Measurements from ENCODE around the gene ADAM17. TPM values are rescaled to one million over a fixed set of nuclear protein-coding genes. Genes with fewer than 3 reads are reported as not detected.

ADAM17 gene
- total and polyA plus RNA-seq, 2 of the 13 experiments (the other 11 are each of a cell fraction or from before 2014, with no cell fraction given) = 6.5 to 33.4 TPM

DNA sequence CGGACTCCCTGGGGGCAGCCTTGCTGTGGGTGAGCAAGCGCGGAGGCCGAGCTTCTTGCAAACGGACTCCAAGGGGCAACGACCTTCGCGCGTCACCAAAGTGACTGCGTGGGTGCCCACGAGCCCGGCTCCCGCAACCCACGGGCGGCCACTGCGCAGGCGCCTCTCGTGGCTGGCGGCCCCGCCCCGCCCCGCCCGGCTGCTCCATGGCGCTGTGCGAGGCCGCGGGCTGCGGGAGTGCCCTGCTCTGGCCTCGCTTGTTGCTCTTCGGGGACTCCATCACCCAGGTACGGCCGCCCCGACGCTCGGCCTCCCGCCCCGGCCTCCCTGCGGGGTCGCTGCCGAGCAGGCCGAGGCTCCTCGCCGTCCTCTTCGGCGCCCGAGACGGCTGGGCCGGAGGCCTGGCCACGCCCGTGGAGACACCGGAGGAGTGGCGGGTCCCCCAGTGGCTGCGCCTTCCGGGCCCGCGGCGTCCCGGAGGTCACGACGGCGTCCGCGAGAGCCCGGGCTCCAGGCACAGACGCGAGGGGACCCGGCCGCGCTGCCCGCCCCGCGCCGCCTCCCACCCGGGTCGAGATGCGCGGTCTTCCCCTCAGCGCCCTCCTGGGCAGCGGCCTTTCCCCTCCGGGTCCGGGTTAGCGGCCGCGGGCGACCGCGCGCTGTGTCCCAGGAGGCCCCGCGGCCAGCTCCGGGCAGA is 81.1 kb downstream of the ADAM17 start, which contains the start of gene IAH1 (continued):
- TF ChIP-seq ZNF564 (CRISPR knock-in tag; IDR thresholded peaks at IDR 0.05) (peak; percentile 64; the same call in 1 of the 2 replicates), AGO2 (optimal IDR thresholded peaks at IDR 0.05; ENCODE audit: low read depth, low read length) (peak; percentile 20), ZNF672 (CRISPR knock-in tag; IDR thresholded peaks at IDR 0.05) (no peak), MAFF (IDR thresholded peaks at IDR 0.05; ENCODE audit: low read depth, low read length) (no peak), CHCHD3 (CRISPR knock-in tag; IDR thresholded peaks at IDR 0.05) (0 out of 2 replicates have a peak, but pooled peaks have one; percentile 28), SYNCRIP (IDR thresholded peaks at IDR 0.05; ENCODE audit: insufficient read depth, low read depth, low read length) (no peak), HMGA1 (CRISPR knock-in tag; conservative IDR thresholded peaks at IDR 0.05) (no peak), YEATS4 (CRISPR knock-in tag; IDR thresholded peaks at IDR 0.05; ENCODE audit: borderline replicate concordance) (peak; percentile 87), AKAP8 (CRISPR knock-in tag; IDR thresholded peaks at IDR 0.05) (no peak), RBFOX2 (IDR thresholded peaks at IDR 0.05; ENCODE audit: low read depth, low read length) (peak; percentile 80), POLR2A (IDR thresholded peaks at IDR 0.05; ENCODE audit: insufficient read depth in 1 of 2, low read depth in 2 of 2, low read length in 2 of 2) (peak in 1 of 2 experiments; percentile 51; a peak in 2 of 4 replicates), ZXDC (CRISPR knock-in tag; IDR thresholded peaks at IDR 0.05) (peak; percentile 90), ZNF780A (CRISPR knock-in tag; IDR thresholded peaks at IDR 0.05) (no peak), ZNF563 (CRISPR knock-in tag; IDR thresholded peaks at IDR 0.05) (no peak), THAP11 (CRISPR knock-in tag; IDR thresholded peaks at IDR 0.05) (no peak), ZNF687 (CRISPR knock-in tag; IDR thresholded peaks at IDR 0.05) (peak; percentile 83), REPIN1 (CRISPR knock-in tag; IDR thresholded peaks at IDR 0.05; ENCODE audit: borderline replicate concordance, low read depth) (no peak), ATF3 (CRISPR knock-in tag; IDR thresholded peaks at IDR 0.05) (0 out of 2 replicates have a peak, but pooled peaks have one; percentile 14), ZNF414 (CRISPR knock-in tag; IDR thresholded peaks at IDR 0.05) (no peak), ATAD3A (CRISPR knock-in tag; IDR thresholded peaks at IDR 0.05) (no peak), ZFP90 (CRISPR knock-in tag; IDR thresholded peaks at IDR 0.05; ENCODE audit: borderline replicate concordance) (no peak; the same call in 1 of the 2 replicates)
- TF ChIP-seq, protein P1, sequence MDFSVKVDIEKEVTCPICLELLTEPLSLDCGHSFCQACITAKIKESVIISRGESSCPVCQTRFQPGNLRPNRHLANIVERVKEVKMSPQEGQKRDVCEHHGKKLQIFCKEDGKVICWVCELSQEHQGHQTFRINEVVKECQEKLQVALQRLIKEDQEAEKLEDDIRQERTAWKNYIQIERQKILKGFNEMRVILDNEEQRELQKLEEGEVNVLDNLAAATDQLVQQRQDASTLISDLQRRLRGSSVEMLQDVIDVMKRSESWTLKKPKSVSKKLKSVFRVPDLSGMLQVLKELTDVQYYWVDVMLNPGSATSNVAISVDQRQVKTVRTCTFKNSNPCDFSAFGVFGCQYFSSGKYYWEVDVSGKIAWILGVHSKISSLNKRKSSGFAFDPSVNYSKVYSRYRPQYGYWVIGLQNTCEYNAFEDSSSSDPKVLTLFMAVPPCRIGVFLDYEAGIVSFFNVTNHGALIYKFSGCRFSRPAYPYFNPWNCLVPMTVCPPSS (IDR thresholded peaks at IDR 0.05) = no peak
